Loucy (cell line): ENCODE results near the gene SULT4A1.

ENCODE experiments used
- H2AFZ ChIP-seq: fragments of 200-600 bp; sonication (generic); 2 replicates; pipeline ENCODE4 v1.6.0; 2016; ENCODE audit warnings: antibody characterized with exemption, mild to moderate bottlenecking, low read length, moderate library complexity
- H3F3A ChIP-seq: fragments of 200-600 bp; 2 replicates; pipeline ENCODE4 v1.6.0; 2016; ENCODE audit warnings: antibody characterized with exemption, low read depth, mild to moderate bottlenecking
- H3K27me3 ChIP-seq: fragments of 200-600 bp; sonication (generic); 2 replicates; pipeline ENCODE4 v1.6.1; 2014; ENCODE audit warnings: low read length, mild to moderate bottlenecking; ENCODE audit not compliant: insufficient read depth, poor library complexity, severe bottlenecking
- H3K36me3 ChIP-seq: fragments of 200-600 bp; sonication (generic); 2 replicates; pipeline ENCODE4 v1.6.1; 2016; ENCODE audit warnings: low read length; ENCODE audit not compliant: insufficient read depth
- H3K4me1 ChIP-seq: fragments of 200-600 bp; sonication (generic); 2 replicates; pipeline ENCODE4 v1.5.1; 2014; ENCODE audit warnings: low read length, mild to moderate bottlenecking; ENCODE audit not compliant: insufficient read depth, poor library complexity, severe bottlenecking
- H3K4me2 ChIP-seq: fragments of 200-600 bp; sonication (generic); 2 replicates; pipeline ENCODE4 v1.6.0; 2014; ENCODE audit warnings: antibody characterized with exemption, low read length, low read depth, mild to moderate bottlenecking; ENCODE audit not compliant: poor library complexity, severe bottlenecking
- H3K4me3 ChIP-seq: fragments of 200-600 bp; sonication (generic); 2 replicates; pipeline ENCODE4 v1.5.1; 2014; ENCODE audit warnings: low read length, mild to moderate bottlenecking, mixed read lengths; ENCODE audit not compliant: poor library complexity, severe bottlenecking
- H3K79me2 ChIP-seq: fragments of 200-600 bp; sonication (generic); 2 replicates; pipeline ENCODE4 v1.6.1; 2014; ENCODE audit warnings: low read length; ENCODE audit not compliant: insufficient read depth
- H3K9ac ChIP-seq: fragments of 200-600 bp; sonication (generic); 2 replicates; pipeline ENCODE4 v1.6.0; 2014; ENCODE audit warnings: mild to moderate bottlenecking, low read depth, low read length, moderate library complexity; ENCODE audit not compliant: poor library complexity, severe bottlenecking
- H3K9me2 ChIP-seq: fragments of 200-600 bp; sonication (generic); replicated peaks from 2 replicates; pipeline ENCODE4 v1.6.1; 2016; ENCODE audit warnings: low read depth, low read length, mixed read lengths
- H3K9me3 ChIP-seq: fragments of 200-600 bp; sonication (generic); 2 replicates; pipeline ENCODE4 v1.6.1; 2014; ENCODE audit warnings: mild to moderate bottlenecking, antibody characterized with exemption, low read length, low read depth; ENCODE audit not compliant: insufficient read depth
- H4K20me1 ChIP-seq: fragments of 200-600 bp; sonication (generic); 2 replicates; pipeline ENCODE4 v1.6.0; 2014; ENCODE audit warnings: antibody characterized with exemption, low read length, mild to moderate bottlenecking; ENCODE audit not compliant: insufficient read depth, poor library complexity, severe bottlenecking
- EZH2phosphoT487 ChIP-seq: fragments of 200-600 bp; IDR thresholded peaks from 2 replicates; pipeline ENCODE4 v1.6.1; 2018; ENCODE audit warnings: antibody characterized with exemption, mild to moderate bottlenecking, moderate library complexity, borderline replicate concordance
- TF ChIP-seq, protein P1 (sequence below): fragments of 200-600 bp; sonication (generic); conservative IDR thresholded peaks from 2 replicates; pipeline ENCODE4 v1.5.1; 2014; ENCODE audit warnings: mild to moderate bottlenecking, antibody characterized with exemption, low read length

Gene SULT4A1

DNA sequence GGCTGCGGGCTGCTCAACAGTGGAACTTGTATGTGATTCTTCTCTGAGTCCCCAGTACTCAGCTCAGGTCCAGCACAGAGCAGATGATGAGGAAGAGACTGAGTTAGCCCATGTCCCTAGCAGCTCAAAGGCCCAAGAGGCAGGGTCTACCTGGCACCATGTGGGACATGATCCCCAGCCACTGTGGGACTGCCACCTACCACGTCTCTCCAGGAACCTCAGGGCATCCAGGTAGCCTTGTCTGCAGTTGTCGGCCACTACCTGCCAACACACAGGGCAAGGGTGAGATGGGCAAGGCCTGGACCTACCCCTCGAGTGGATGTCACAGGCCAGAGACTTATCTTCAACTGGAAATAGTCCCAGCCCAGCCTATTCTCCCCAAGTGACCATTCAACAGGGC is 25.1 kb upstream of the SULT4A1 start:
- H3F3A ChIP-seq, result no peaks in the 10 kb centered on the region
- TF ChIP-seq, protein P1, sequence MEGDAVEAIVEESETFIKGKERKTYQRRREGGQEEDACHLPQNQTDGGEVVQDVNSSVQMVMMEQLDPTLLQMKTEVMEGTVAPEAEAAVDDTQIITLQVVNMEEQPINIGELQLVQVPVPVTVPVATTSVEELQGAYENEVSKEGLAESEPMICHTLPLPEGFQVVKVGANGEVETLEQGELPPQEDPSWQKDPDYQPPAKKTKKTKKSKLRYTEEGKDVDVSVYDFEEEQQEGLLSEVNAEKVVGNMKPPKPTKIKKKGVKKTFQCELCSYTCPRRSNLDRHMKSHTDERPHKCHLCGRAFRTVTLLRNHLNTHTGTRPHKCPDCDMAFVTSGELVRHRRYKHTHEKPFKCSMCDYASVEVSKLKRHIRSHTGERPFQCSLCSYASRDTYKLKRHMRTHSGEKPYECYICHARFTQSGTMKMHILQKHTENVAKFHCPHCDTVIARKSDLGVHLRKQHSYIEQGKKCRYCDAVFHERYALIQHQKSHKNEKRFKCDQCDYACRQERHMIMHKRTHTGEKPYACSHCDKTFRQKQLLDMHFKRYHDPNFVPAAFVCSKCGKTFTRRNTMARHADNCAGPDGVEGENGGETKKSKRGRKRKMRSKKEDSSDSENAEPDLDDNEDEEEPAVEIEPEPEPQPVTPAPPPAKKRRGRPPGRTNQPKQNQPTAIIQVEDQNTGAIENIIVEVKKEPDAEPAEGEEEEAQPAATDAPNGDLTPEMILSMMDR, result no peak
- no peak for TF ChIP-seq EZH2phosphoT487
- H3K79me2 ChIP-seq, result no peaks in the 10 kb centered on the region
- no peaks in the 10 kb centered on the region for H3K9me3 ChIP-seq
- no peak overlapping the region for H3K9ac ChIP-seq
- H3K4me2 ChIP-seq, result no peak overlapping the region
- H3K4me1 ChIP-seq, result no peaks in the 10 kb centered on the region
- no peak overlapping the region for H2AFZ ChIP-seq
- no peaks in the 10 kb centered on the region for H3K36me3 ChIP-seq
- H3K9me2 ChIP-seq, result no peaks in the 10 kb centered on the region
- H3K27me3 ChIP-seq, result no peaks in the 10 kb centered on the region
- no peak overlapping the region for H3K4me3 ChIP-seq
- H4K20me1 ChIP-seq, result no peaks in the 10 kb centered on the region

GRCh38 chr22:43886231-43886630 is 23.9 kb upstream of the SULT4A1 start:
- Histone ChIP-seq H3K36me3 (no peaks in the 10 kb centered on the region), H3K4me3 (no peak overlapping the region), H3K9me3 (no peaks in the 10 kb centered on the region), H3K4me2 (no peak overlapping the region), H3K9ac (no peak overlapping the region), H3K79me2 (no peaks in the 10 kb centered on the region), H3K27me3 (no peaks in the 10 kb centered on the region), H4K20me1 (no peaks in the 10 kb centered on the region), H3K4me1 (no peaks in the 10 kb centered on the region), H3K9me2 (no peaks in the 10 kb centered on the region), H3F3A (no peaks in the 10 kb centered on the region), H2AFZ (no peak overlapping the region)
- no peak for TF ChIP-seq EZH2phosphoT487
- TF ChIP-seq, protein P1, result no peak

DNA sequence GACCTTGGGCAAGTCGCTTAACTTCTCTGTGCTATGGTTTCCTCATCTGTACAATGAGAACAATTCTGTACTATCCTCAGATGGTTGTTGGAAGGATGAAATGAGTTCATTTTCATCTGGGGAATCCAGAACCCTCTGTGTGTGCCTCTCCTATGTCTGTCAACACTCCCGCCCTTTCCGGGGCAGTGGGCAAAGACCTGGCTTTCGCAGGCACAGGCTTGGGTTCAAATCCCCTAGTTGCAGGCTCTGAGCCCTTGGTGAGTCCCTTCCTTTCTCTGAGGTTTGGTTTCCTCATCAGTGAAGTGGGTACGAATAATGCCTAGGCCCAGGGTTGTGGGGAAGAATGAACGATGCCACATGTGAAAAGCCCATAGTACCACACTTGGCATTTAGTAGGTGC is 23.5 kb upstream of the SULT4A1 start:
- H3F3A ChIP-seq, result no peaks in the 10 kb centered on the region
- no peaks in the 10 kb centered on the region for H3K79me2 ChIP-seq
- H3K4me2 ChIP-seq, result no peak overlapping the region
- H3K27me3 ChIP-seq, result no peaks in the 10 kb centered on the region
- no peaks in the 10 kb centered on the region for H3K36me3 ChIP-seq
- H3K9me3 ChIP-seq, result no peaks in the 10 kb centered on the region
- TF ChIP-seq, protein P1, result no peak
- TF ChIP-seq EZH2phosphoT487, result no peak
- no peaks in the 10 kb centered on the region for H3K9me2 ChIP-seq
- no peak overlapping the region for H2AFZ ChIP-seq
- no peak overlapping the region for H3K4me3 ChIP-seq
- no peaks in the 10 kb centered on the region for H4K20me1 ChIP-seq
- no peaks in the 10 kb centered on the region for H3K4me1 ChIP-seq
- H3K9ac ChIP-seq, result no peak overlapping the region
